Skeletal muscle tissue (tissue), 4 donors: ENCODE measurements around the gene FGF2. TPM values are rescaled to one million over a fixed set of nuclear protein-coding genes. Genes with fewer than 3 reads are reported as not detected.

Source experiments
- H3K27ac ChIP-seq: one replicate; pipeline ENCODE4 v1.7.0; 2013; ENCODE audit warnings: mild to moderate bottlenecking, low read depth, low read length, inconsistent platforms
- H3K27me3 ChIP-seq, 3 donors: one replicate each; pipeline ENCODE4 v1.7.0; 2013; ENCODE audit warnings: low read length in 3 of 3; ENCODE audit not compliant: control insufficient read depth in 3 of 3, insufficient read depth in 3 of 3
- H3K36me3 ChIP-seq, 3 donors: one replicate each; pipeline ENCODE4 v1.7.0; 2013; ENCODE audit warnings: low read length in 3 of 3; ENCODE audit not compliant: control insufficient read depth in 3 of 3, insufficient read depth in 3 of 3
- H3K4me1 ChIP-seq, 3 donors: one replicate each; pipeline ENCODE4 v1.7.0; 2013; ENCODE audit warnings: low read length in 3 of 3, mild to moderate bottlenecking in 3 of 3; ENCODE audit not compliant: control insufficient read depth in 3 of 3, insufficient read depth in 3 of 3
- H3K4me3 ChIP-seq, 3 donors: one replicate each; pipeline ENCODE4 v1.7.0; 2013; ENCODE audit warnings: low read length in 3 of 3
- H3K9ac ChIP-seq, 3 donors: one replicate each; pipeline ENCODE4 v1.7.0; 2013; ENCODE audit warnings: low read length in 3 of 3, mild to moderate bottlenecking in 3 of 3, moderate library complexity in 2 of 3, low read depth in 1 of 3
- H3K9me3 ChIP-seq, 3 donors: one replicate each; pipeline ENCODE4 v1.7.0; 2013; ENCODE audit warnings: low read length in 3 of 3; ENCODE audit not compliant: control insufficient read depth in 3 of 3
- total RNA-seq: library from RNA; depleted of rRNA; stranded (reverse); fragments of >200 nt; gene quantifications from one replicate; pipeline ENCODE4 v1.2.3, GENCODE V29; 2014
- donor health status: Osteomylitis.

FGF2 gene
- total RNA-seq, 1 donor from 2014 or later: 8.4 TPM

GRCh38 chr4:122826079-122826527 lies 528 bp upstream of the FGF2 start:
- H3K27ac ChIP-seq: peak overlapping the region; percentile 3
- no peaks in the 10 kb centered on the region for H3K9me3 ChIP-seq
- no peaks in the 10 kb centered on the region for H3K36me3 ChIP-seq
- peaks cover 2 to 9% (median 8%) of the 10 kb centered on the region in 3 donors for H3K4me1 ChIP-seq
- peak overlapping the region in 1 of 3 donors; percentile 33 for H3K4me3 ChIP-seq
- peak overlapping the region in 1 of 3 donors; percentile 35 for H3K9ac ChIP-seq
- H3K27me3 ChIP-seq: peaks cover 12 to 23% (median 20%) of the 10 kb centered on the region in 3 donors

DNA sequence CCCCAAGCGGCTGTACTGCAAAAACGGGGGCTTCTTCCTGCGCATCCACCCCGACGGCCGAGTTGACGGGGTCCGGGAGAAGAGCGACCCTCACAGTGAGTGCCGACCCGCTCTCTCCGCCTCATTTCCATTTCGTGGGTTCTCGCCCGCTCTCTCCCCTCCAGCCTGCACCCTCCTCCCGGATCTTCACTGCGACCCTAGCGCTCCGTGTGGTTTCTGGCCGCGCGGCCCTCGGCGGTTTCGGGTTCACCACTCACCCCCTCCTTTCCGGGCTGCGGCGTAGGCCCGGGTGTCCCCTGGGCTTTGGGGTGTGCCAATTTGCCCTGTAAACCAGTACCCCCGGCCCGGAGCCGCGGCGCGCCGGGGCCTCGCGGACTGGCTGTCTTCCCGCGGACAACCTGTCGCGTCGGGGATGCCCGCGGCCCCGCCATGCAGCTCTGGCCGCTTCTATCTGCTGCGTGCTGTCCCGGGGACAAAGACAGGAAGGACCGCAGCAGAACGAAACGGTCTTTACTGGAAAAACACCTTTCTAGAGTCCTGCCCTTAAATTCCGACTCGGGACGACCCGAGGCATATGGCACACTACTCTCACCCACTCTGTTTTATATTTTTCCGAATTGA lies 737 bp downstream of the FGF2 start:
- no peaks in the 10 kb centered on the region for H3K9me3 ChIP-seq
- peaks cover 12 to 23% (median 20%) of the 10 kb centered on the region in 3 donors for H3K27me3 ChIP-seq
- no peaks in the 10 kb centered on the region for H3K36me3 ChIP-seq
- peak overlapping the region; percentile 75 to 79 (median 75) for H3K4me3 ChIP-seq
- H3K4me1 ChIP-seq: peaks cover 2 to 9% (median 8%) of the 10 kb centered on the region in 3 donors
- peak overlapping the region; percentile 34 for H3K27ac ChIP-seq
- H3K9ac ChIP-seq: peak overlapping the region; percentile 17 to 73 (median 59)

- peaks cover 12 to 23% (median 20%) of the 10 kb centered on the region in 3 donors for H3K27me3 ChIP-seq
- H3K9me3 ChIP-seq: no peaks in the 10 kb centered on the region
- H3K4me1 ChIP-seq: peaks cover 2 to 11% (median 9%) of the 10 kb centered on the region in 3 donors
- peak overlapping the region; percentile 75 to 79 (median 75) for H3K4me3 ChIP-seq
- peak overlapping the region in 2 of 3 donors; percentile 50 to 73 for H3K9ac ChIP-seq
- H3K27ac ChIP-seq: peak overlapping the region; percentile 34
- H3K36me3 ChIP-seq: no peaks in the 10 kb centered on the region
Measured at GRCh38 chr4:122827879-122828601, 1.4 kb downstream of the FGF2 start.

DNA sequence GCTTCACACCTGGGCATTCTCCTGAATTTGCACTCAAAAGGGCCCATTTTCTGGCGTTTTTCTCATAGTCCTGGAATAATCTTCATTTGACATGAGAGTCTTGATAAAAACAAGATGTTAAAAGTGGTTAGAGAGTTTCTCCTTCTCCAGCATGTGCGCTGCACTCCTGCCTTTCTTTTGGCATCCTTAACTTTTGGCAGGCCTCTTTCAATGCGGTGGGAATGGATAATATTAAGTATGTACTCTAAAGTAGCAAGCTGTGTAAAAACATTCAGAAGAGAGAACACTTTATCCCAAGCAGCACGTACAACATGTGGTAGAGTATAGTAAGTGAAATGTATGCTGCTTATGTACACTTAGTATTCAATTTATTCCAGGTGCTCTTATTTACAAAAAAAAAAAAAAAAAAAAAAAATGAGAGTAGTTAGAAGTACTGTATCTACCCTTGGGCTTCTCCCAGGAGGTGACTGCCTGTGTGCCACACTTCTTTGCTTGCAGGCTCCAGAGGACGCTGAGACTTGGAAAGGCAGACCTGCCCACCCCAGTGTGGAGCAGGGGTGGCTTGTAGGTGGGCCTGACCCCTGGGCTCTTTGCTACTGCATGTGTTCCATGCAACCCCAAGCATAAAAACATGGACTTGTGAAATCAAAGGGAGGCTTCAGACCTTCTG lies 3.9 kb downstream of the FGF2 start:
- Histone ChIP-seq H3K27ac (no peak overlapping the region), H3K27me3 (peaks cover 12 to 23% (median 20%) of the 10 kb centered on the region in 3 donors), H3K9ac (no peak overlapping the region), H3K36me3 (no peaks in the 10 kb centered on the region), H3K4me1 (peaks cover 2 to 11% (median 9%) of the 10 kb centered on the region in 3 donors), H3K9me3 (no peaks in the 10 kb centered on the region), H3K4me3 (no peak overlapping the region)

GRCh38 chr4:122831515-122832196 lies 5.0 kb downstream of the FGF2 start:
- H3K9me3 ChIP-seq: no peaks in the 10 kb centered on the region
- H3K4me3 ChIP-seq: no peak overlapping the region
- no peak overlapping the region for H3K27ac ChIP-seq
- no peak overlapping the region for H3K9ac ChIP-seq
- H3K4me1 ChIP-seq: peaks cover 2 to 11% (median 9%) of the 10 kb centered on the region in 3 donors
- peaks cover 12 to 23% (median 20%) of the 10 kb centered on the region in 3 donors for H3K27me3 ChIP-seq
- no peaks in the 10 kb centered on the region for H3K36me3 ChIP-seq

- peaks cover 0 to 7% (median 2%) of the 10 kb centered on the region in 3 donors for H3K4me1 ChIP-seq
Measured at GRCh38 chr4:122832732-122833131, 6.1 kb downstream of the FGF2 start.

GRCh38 chr4:122833999-122834398 lies 7.4 kb downstream of the FGF2 start:
- no peaks in the 10 kb centered on the region for H3K36me3 ChIP-seq
- no peak overlapping the region for H3K27ac ChIP-seq

More at GRCh38 chr4:122832732-122833131, 6.1 kb downstream of the FGF2 start:
- no peaks in the 10 kb centered on the region for H3K9me3 ChIP-seq
- no peak overlapping the region for H3K9ac ChIP-seq
- no peak overlapping the region for H3K4me3 ChIP-seq
- H3K27ac ChIP-seq: no peak overlapping the region
- peaks cover 12 to 15% (median 13%) of the 10 kb centered on the region in 3 donors for H3K27me3 ChIP-seq
- H3K36me3 ChIP-seq: no peaks in the 10 kb centered on the region

DNA sequence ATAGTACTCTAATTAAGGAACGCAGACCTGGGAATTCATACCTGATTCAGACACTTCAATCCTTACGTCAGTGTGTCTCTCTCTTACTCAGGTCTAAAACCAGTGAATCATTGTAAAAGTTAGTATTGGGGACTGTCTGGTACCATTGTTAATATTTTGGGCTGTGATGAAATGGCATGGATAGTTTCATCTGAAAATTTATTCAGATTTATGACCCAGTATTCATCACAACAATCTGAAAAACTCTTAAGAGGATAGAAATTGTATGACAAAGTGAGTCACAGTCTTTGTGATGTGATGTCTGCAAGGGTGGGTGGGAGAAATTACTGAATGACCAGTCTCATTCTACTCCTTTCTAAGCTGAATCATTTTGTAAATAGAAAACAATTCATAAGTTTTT lies 10.3 kb downstream of the FGF2 start:
- no peak overlapping the region for H3K4me3 ChIP-seq
- no peaks in the 10 kb centered on the region for H3K9me3 ChIP-seq
- H3K9ac ChIP-seq: no peak overlapping the region
- H3K36me3 ChIP-seq: no peaks in the 10 kb centered on the region
- no peaks in the 10 kb centered on the region for H3K27me3 ChIP-seq
- H3K27ac ChIP-seq: no peak overlapping the region
- H3K4me1 ChIP-seq: peaks cover 0 to 3% (median 0%) of the 10 kb centered on the region in 3 donors

More at GRCh38 chr4:122833999-122834398, 7.4 kb downstream of the FGF2 start:
- H3K4me1 ChIP-seq: peaks cover 0 to 3% (median 0%) of the 10 kb centered on the region in 3 donors
- no peak overlapping the region for H3K9ac ChIP-seq
- peaks cover 3 to 7% (median 4%) of the 10 kb centered on the region in 3 donors for H3K27me3 ChIP-seq
- no peaks in the 10 kb centered on the region for H3K9me3 ChIP-seq
- no peak overlapping the region for H3K4me3 ChIP-seq

- Histone ChIP-seq H3K27ac (no peak overlapping the region), H3K4me1 (no peaks in the 10 kb centered on the region)
Measured at GRCh38 chr4:122838034-122838433, 11.4 kb downstream of the FGF2 start.

More at GRCh38 chr4:122838034-122838433, 11.4 kb downstream of the FGF2 start:
- Histone ChIP-seq H3K36me3 (no peaks in the 10 kb centered on the region), H3K9ac (no peak overlapping the region), H3K27me3 (no peaks in the 10 kb centered on the region), H3K4me3 (no peak overlapping the region), H3K9me3 (no peaks in the 10 kb centered on the region)
